Testis (tissue), 2 donors: ENCODE data around the gene PRKAG2.

ENCODE experiments used
- CTCF ChIP-seq, 3 experiments: fragments of 450-650 bp in 2 of 3; fragments of 200-600 bp in 1 of 3; sonication (generic) in 1 of 3; IDR thresholded peaks; one replicate each; pipeline ENCODE4 v1.5.1; 2016 to 2019; ENCODE audit warnings: antibody characterized with exemption in 3 of 3, mild to moderate bottlenecking in 2 of 3, moderate library complexity in 1 of 3
- POLR2A ChIP-seq: fragments of 450-650 bp; IDR thresholded peaks from one replicate; pipeline ENCODE4 v1.6.1; 2017; ENCODE audit warnings: antibody characterized with exemption, mild to moderate bottlenecking, moderate library complexity

GRCh38 chr7:151886783-151887182 lies 9.9 kb upstream of the PRKAG2 start:
- no peak for TF ChIP-seq CTCF (IDR thresholded peaks at IDR 0.05)
- TF ChIP-seq POLR2A = no peak
